GM12878 (cell line): ENCODE data around the gene SLX4. TPM values are rescaled to one million over a fixed set of nuclear protein-coding genes. Genes with fewer than 3 reads are reported as not detected.

Experiments used
- ATAC-seq: fragments of 200-7000 bp; cut with Tn5 transposase; 3 replicates; pipeline ENCODE4 v1.9.1; 2020; ENCODE audit warnings: mild to moderate bottlenecking, moderate library complexity
- BruUV-seq: library from RNA; stranded (reverse); fragments of 400-500 nt; replicated peaks from 2 replicates; lab custom pipeline; 2021; lab: Mats Ljungman, UMichigan
- CTCF ChIA-PET: fragments of 300-600 bp; sonication (Branson Sonifier 250); formaldehyde crosslinking; extraction: SDS; loops from one replicate; lab custom pipeline; 2021; ENCODE audit warnings: inconsistent platforms; lab: Yijun Ruan, JAX
- POLR2A ChIA-PET: fragments of 350-600 bp; formaldehyde crosslinking; extraction: SDS; loops from one replicate; lab custom pipeline; 2021; ENCODE audit warnings: inconsistent platforms; lab: Charles Lee
- RAD21 ChIA-PET: fragments of 300-600 bp; sonication (Branson Sonifier 250); formaldehyde crosslinking; loops from one replicate; lab custom pipeline; 2023; ENCODE audit warnings: antibody characterized with exemption; ENCODE audit not compliant: unreplicated experiment; lab: Charles Lee
- SMC1A ChIA-PET: fragments of 300-600 bp; sonication (Branson Sonifier 250); formaldehyde crosslinking; loops from one replicate; lab custom pipeline; 2023; ENCODE audit not compliant: unreplicated experiment, uncharacterized antibody; lab: Charles Lee
- DNase-seq: peaks from one replicate; pipeline ENCODE4 v3.0.0-alpha.2; 2011; ENCODE audit warnings: low read depth, low spot score
- FAIRE-seq: peaks from 3 replicates; lab custom pipeline; 2011; peaks lifted over from hg19 to GRCh38; lab: Jason Lieb, UNC
- H2AFZ ChIP-seq: 2 replicates; pipeline ENCODE4 v1.6.0; 2011; ENCODE audit warnings: low read depth, low read length, control low read depth; ENCODE audit not compliant: control insufficient read depth
- H3K27ac ChIP-seq: 2 replicates; pipeline ENCODE4 v1.5.1; 2011; ENCODE audit warnings: control low read depth; ENCODE audit not compliant: control insufficient read depth, insufficient read depth
- H3K27me3 ChIP-seq, 2 experiments: replicated peaks in 1 of 2; 2 replicates each; pipeline versions ENCODE4 v1.6.0 to v1.6.1; 2011; ENCODE audit warnings: low read length in 1 of 2; ENCODE audit not compliant: control insufficient read depth in 2 of 2, insufficient read depth in 2 of 2
- H3K36me3 ChIP-seq, 2 experiments: 2 replicates each; pipeline ENCODE4 v1.5.1; 2011; ENCODE audit warnings: low read length in 1 of 2; ENCODE audit not compliant: control insufficient read depth in 2 of 2, insufficient read depth in 2 of 2
- H3K4me1 ChIP-seq: 2 replicates; pipeline ENCODE4 v1.6.1; 2011; ENCODE audit warnings: mild to moderate bottlenecking, low read length, moderate library complexity, mixed read lengths; ENCODE audit not compliant: control insufficient read depth, insufficient read depth
- H3K4me2 ChIP-seq: 2 replicates; pipeline ENCODE4 v1.6.0; 2011; ENCODE audit warnings: control low read depth; ENCODE audit not compliant: control insufficient read depth, insufficient read depth
- H3K4me3 ChIP-seq: fragments of 200-600 bp; sonication (generic); 2 replicates; pipeline ENCODE4 v1.5.1; 2016
- H3K79me2 ChIP-seq: 2 replicates; pipeline ENCODE4 v1.6.0; 2011; ENCODE audit warnings: low read length; ENCODE audit not compliant: control insufficient read depth, insufficient read depth
- H3K9ac ChIP-seq: 2 replicates; pipeline ENCODE4 v1.8.0; 2011; ENCODE audit warnings: low read length, control low read depth, mixed read lengths; ENCODE audit not compliant: control insufficient read depth, insufficient read depth
- H3K9me3 ChIP-seq: replicated peaks from 3 replicates; pipeline ENCODE4 v1.5.1; 2011; ENCODE audit warnings: mild to moderate bottlenecking, low read length; ENCODE audit not compliant: control insufficient read depth, insufficient read depth
- H4K20me1 ChIP-seq: 2 replicates; pipeline ENCODE4 v1.6.0; 2011; ENCODE audit not compliant: control insufficient read depth, insufficient read depth
- BCL11A ChIP-seq: IDR thresholded peaks from 2 replicates; pipeline ENCODE4 v1.6.1; 2011; ENCODE audit warnings: low read depth, low read length
- CHD4 ChIP-seq: fragments of 200-600 bp; sonication (generic); IDR thresholded peaks from 2 replicates; pipeline ENCODE4 v1.6.1; 2016; ENCODE audit warnings: mild to moderate bottlenecking
- FOXM1 ChIP-seq: IDR thresholded peaks from 2 replicates; pipeline ENCODE4 v1.6.1; 2012; ENCODE audit warnings: low read depth, mild to moderate bottlenecking, inconsistent platforms, low read length, moderate library complexity
- KAT2A ChIP-seq: conservative IDR thresholded peaks from 2 replicates; pipeline ENCODE4 v1.6.1; 2011; ENCODE audit warnings: low read depth, low read length; ENCODE audit not compliant: control insufficient read depth
- KLF5 ChIP-seq: fragments of 450-650 bp; IDR thresholded peaks from 2 replicates; pipeline ENCODE4 v1.6.1; 2014; ENCODE audit warnings: mild to moderate bottlenecking; ENCODE audit not compliant: partially characterized antibody
- LARP7 ChIP-seq: fragments of 450-650 bp; IDR thresholded peaks from 2 replicates; pipeline ENCODE4 v1.6.1; 2017; ENCODE audit warnings: mild to moderate bottlenecking
- MTA3 ChIP-seq: IDR thresholded peaks from 2 replicates; pipeline ENCODE4 v1.6.1; 2012; ENCODE audit warnings: low read length, inconsistent platforms, borderline replicate concordance
- NFXL1 ChIP-seq: fragments of 450-650 bp; IDR thresholded peaks from 2 replicates; pipeline ENCODE4 v1.6.1; 2017; ENCODE audit warnings: antibody characterized with exemption, mild to moderate bottlenecking, borderline replicate concordance
- NFYB ChIP-seq: IDR thresholded peaks from 2 replicates; pipeline ENCODE4 v1.6.1; 2011; ENCODE audit warnings: low read depth, mild to moderate bottlenecking, low read length, improper control_type of control experiment, moderate library complexity; ENCODE audit not compliant: insufficient read depth
- NR2C1 ChIP-seq: fragments of 450-650 bp; IDR thresholded peaks from 2 replicates; pipeline ENCODE4 v1.6.1; 2017; ENCODE audit warnings: antibody characterized with exemption, mild to moderate bottlenecking, moderate library complexity
- SMARCA5 ChIP-seq: fragments of 450-650 bp; IDR thresholded peaks from 2 replicates; pipeline ENCODE4 v1.6.1; 2017; ENCODE audit warnings: mild to moderate bottlenecking
- SMC3 ChIP-seq: IDR thresholded peaks from 2 replicates; pipeline ENCODE4 v1.6.1; 2011; ENCODE audit warnings: low read length, improper control_type of control experiment, borderline replicate concordance
- SP1 ChIP-seq: IDR thresholded peaks from one replicate; pipeline ENCODE4 v1.6.1; 2011; ENCODE audit warnings: low read depth, low read length
- SRF ChIP-seq, 2 experiments: IDR thresholded peaks; 2 replicates each; pipeline ENCODE4 v1.6.1; 2011; ENCODE audit warnings: low read depth in 2 of 2, low read length in 2 of 2, mild to moderate bottlenecking in 1 of 2, moderate library complexity in 1 of 2
- WGBS: methylation state at CpG from one replicate; pipeline ENCODE4 v1.1.6; 2016; ENCODE audit warnings: low lambda C conversion rate; ENCODE audit not compliant: insufficient replicate concordance, insufficient coverage; ENCODE audit errors: missing lambda C conversion rate; 5-methylcytosine and 5-hydroxymethylcytosine counted together
- in situ Hi-C: fragments of 300-500 bp; cut with MboI; formaldehyde crosslinking; loops from 9 replicates; pipeline ENCODE4 v1.14.3; 2018; ENCODE audit warnings: mixed read lengths
- intact Hi-C: fragments of 100-400 bp; cut with micrococcal nuclease; formaldehyde crosslinking; loops from one replicate; pipeline ENCODE4 v1.14.2; 2022; ENCODE audit not compliant: unreplicated experiment
- polyA plus RNA-seq, 11 experiments: library from polyadenylated mRNA; depleted of rRNA in 4 of 11; unstranded in 6 of 11; stranded (reverse) in 5 of 11; fragments of >200 nt; fragmentation: Nextera tagmentation in 4 of 11; fragmentation: Illumina TruSeq in 1 of 11; extraction: Ambion mirVana in 4 of 11; extraction: Trizol in 1 of 11; gene quantifications; 1 replicate in 1 of 11; 2 replicates in 10 of 11; pipeline versions ENCODE4 v1.2.1 to v1.2.3, GENCODE V29; 2011 to 2016; ENCODE audit warnings: inconsistent platforms in 2 of 11, missing spikeins in 2 of 11, low read depth in 1 of 11
- total RNA-seq, 4 experiments: library from RNA; depleted of rRNA in 3 of 4; stranded (reverse); fragments of >200 nt in 3 of 4; fragmentation: Illumina TruSeq in 1 of 4; extraction: Trizol in 1 of 4; gene quantifications; 2 replicates each; pipeline versions ENCODE4 v1.2.1 to v1.2.3, GENCODE V29; 2013 to 2021
- TF ChIP-seq, protein P1 (sequence below): IDR thresholded peaks from 2 replicates; pipeline ENCODE4 v1.6.1; 2012; ENCODE audit warnings: low read length, inconsistent platforms

SLX4 gene
- total and polyA plus RNA-seq, 10 of the 15 experiments (the other 5 are each of a cell fraction or from before 2014, with no cell fraction given) = 0.18 to 12.3 (median 4.8) TPM

DNA sequence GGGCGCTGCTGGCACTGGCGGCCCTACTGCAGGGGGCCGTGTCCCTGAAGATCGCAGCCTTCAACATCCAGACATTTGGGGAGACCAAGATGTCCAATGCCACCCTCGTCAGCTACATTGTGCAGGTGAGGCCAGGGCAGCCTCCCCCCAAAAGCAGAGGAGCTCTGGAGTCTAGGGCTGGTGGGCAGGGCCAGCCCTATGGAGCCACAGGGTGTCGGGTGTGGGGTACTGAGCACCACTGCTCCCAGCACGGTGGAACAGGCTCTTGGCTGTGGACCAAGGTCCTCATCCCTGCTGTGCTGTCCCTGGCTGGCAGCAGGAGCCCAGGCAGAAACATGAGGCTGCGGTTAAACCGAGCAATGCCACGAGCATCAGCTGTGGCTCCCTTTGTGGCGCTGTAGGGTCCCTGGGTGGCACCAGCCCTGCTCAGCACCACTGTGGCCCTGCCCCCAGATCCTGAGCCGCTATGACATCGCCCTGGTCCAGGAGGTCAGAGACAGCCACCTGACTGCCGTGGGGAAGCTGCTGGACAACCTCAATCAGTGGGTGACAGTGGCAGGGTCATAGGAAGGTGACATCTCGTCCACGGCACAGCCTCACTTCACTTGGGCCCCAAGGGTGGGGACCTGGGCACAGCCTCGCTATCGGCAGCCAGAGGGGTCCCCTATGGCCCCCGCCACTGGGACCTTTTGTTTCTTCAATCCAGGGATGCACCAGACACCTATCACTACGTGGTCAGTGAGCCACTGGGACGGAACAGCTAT is 44.2 kb upstream of the SLX4 start:
- TF ChIP-seq FOXM1 (no peak), LARP7 (no peak), KLF5 (no peak), CHD4 (no peak), SMARCA5 (no peak), NR2C1 (no peak), SMC3 (no peak), NFYB (no peak), KAT2A (no peak), BCL11A (no peak), MTA3 (no peak), NFXL1 (no peak), SP1 (no peak), SRF (IDR thresholded peaks at IDR 0.05; ENCODE audit: low read depth in 2 of 2, low read length in 2 of 2) (no peak)
- TF ChIP-seq, protein P1, sequence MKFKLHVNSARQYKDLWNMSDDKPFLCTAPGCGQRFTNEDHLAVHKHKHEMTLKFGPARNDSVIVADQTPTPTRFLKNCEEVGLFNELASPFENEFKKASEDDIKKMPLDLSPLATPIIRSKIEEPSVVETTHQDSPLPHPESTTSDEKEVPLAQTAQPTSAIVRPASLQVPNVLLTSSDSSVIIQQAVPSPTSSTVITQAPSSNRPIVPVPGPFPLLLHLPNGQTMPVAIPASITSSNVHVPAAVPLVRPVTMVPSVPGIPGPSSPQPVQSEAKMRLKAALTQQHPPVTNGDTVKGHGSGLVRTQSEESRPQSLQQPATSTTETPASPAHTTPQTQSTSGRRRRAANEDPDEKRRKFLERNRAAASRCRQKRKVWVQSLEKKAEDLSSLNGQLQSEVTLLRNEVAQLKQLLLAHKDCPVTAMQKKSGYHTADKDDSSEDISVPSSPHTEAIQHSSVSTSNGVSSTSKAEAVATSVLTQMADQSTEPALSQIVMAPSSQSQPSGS = no peak
- no peak overlapping the region for H3K9ac ChIP-seq
- no peak overlapping the region for H2AFZ ChIP-seq
- ChIA-PET RAD21 (no interaction called here), POLR2A (no interaction called here), SMC1A (no interaction called here), CTCF (interaction anchor here (0.9 to 1.0 kb wide), 2 partner anchors 11 to 33 kb away, joined by 3 to 5 read pairs; no protein-coding TSS in a partner anchor)
- no peak overlapping the region for H3K4me2 ChIP-seq
- 94% methylated on average over 21 of the region's 21 CpGs for WGBS
- FAIRE-seq (no peak), ATAC-seq (no peak), DNase-seq (no peak)
- no peaks in the 10 kb centered on the region for H3K9me3 ChIP-seq
- no peaks in the 10 kb centered on the region for H3K27me3 ChIP-seq
- no peaks in the 10 kb centered on the region for H3K79me2 ChIP-seq
- intact Hi-C loops = no loop called here
- no TSS peak for BruUV-seq
- H3K4me3 ChIP-seq = no peak overlapping the region
- H4K20me1 ChIP-seq = no peaks in the 10 kb centered on the region
- peaks cover 30 to 32% of the 10 kb centered on the region in 2 experiments for H3K36me3 ChIP-seq
- in situ Hi-C loops = no loop called here
- no peaks in the 10 kb centered on the region for H3K4me1 ChIP-seq
- H3K27ac ChIP-seq = no peak overlapping the region
